Measurements from ENCODE around the gene PTPRK. TPM values are rescaled to one million over a fixed set of nuclear protein-coding genes. Genes with fewer than 3 reads are reported as not detected.

The PTPRK gene
- total RNA-seq, 4 donors from 2014 or later: 40.1 to 82.0 (median 57.6) TPM

DNA sequence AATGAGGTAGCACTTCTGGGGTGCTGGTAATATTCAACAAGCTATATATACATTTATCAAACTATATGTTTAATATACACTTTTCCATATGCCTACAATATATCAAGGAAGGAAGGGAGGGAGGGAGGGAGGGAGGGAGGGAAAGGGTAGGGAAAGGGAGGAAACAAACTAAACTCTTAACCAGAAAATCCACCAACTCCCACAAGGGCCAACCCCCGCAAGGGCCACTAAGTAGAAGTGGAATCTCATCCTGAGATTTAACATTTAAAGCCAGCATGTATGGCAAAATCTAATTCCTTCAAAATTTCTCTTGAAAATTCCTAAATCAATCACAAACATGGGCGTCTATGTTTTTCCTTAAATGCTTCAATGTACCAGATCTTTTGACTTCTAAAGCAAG lies 320.9 kb downstream of the PTPRK start:
- no peak overlapping the region for H3K4me3 ChIP-seq
- no peaks in the 10 kb centered on the region for H3K4me1 ChIP-seq
- no peaks in the 10 kb centered on the region for H3K36me3 ChIP-seq
- H3K9me3 ChIP-seq: no peaks in the 10 kb centered on the region
- no peak for DNase-seq (ENCODE audit: low spot score in 2 of 2)
- H3K27ac ChIP-seq: no peak overlapping the region
- 98% methylated on average over 2 of the region's 2 CpGs for WGBS
- no peaks in the 10 kb centered on the region for H3K27me3 ChIP-seq
- TF ChIP-seq CTCF (IDR thresholded peaks at IDR 0.05): no peak
- no peak for TF ChIP-seq POLR2AphosphoS5 (IDR thresholded peaks at IDR 0.05)
- TF ChIP-seq POLR2A (IDR thresholded peaks at IDR 0.05): no peak
- TF ChIP-seq EP300 (IDR thresholded peaks at IDR 0.05): no peak

- no peak for TF ChIP-seq POLR2AphosphoS5 (IDR thresholded peaks at IDR 0.05)
- TF ChIP-seq EP300 (IDR thresholded peaks at IDR 0.05): no peak
- TF ChIP-seq CTCF (IDR thresholded peaks at IDR 0.05): no peak
- no peak for TF ChIP-seq POLR2A (IDR thresholded peaks at IDR 0.05)
- 85% methylated on average over 3 of the region's 3 CpGs for WGBS
- no peak for DNase-seq (ENCODE audit: low spot score in 2 of 2)
Measured at GRCh38 chr6:128192972-128193371, 327.4 kb downstream of the PTPRK start.

GRCh38 chr6:128188678-128189077 lies 331.7 kb downstream of the PTPRK start:
- no peak overlapping the region for H3K27ac ChIP-seq
- H3K4me3 ChIP-seq: no peak overlapping the region
- H3K9me3 ChIP-seq: no peaks in the 10 kb centered on the region
- 92% methylated on average over 2 of the region's 2 CpGs for WGBS
- no peaks in the 10 kb centered on the region for H3K36me3 ChIP-seq
- DNase-seq (ENCODE audit: low spot score in 2 of 2): no peak
- H3K27me3 ChIP-seq: no peaks in the 10 kb centered on the region
- H3K4me1 ChIP-seq: no peaks in the 10 kb centered on the region
- TF ChIP-seq EP300 (IDR thresholded peaks at IDR 0.05) (no peak), POLR2AphosphoS5 (IDR thresholded peaks at IDR 0.05) (no peak), POLR2A (IDR thresholded peaks at IDR 0.05) (no peak), CTCF (IDR thresholded peaks at IDR 0.05) (no peak)

More at GRCh38 chr6:128192972-128193371, 327.4 kb downstream of the PTPRK start:
- Histone ChIP-seq H3K36me3 (no peaks in the 10 kb centered on the region), H3K4me3 (no peak overlapping the region), H3K9me3 (no peaks in the 10 kb centered on the region), H3K27ac (no peak overlapping the region), H3K4me1 (no peaks in the 10 kb centered on the region), H3K27me3 (no peaks in the 10 kb centered on the region)

GRCh38 chr6:128186729-128187128 lies 333.7 kb downstream of the PTPRK start:
- TF ChIP-seq EP300 (IDR thresholded peaks at IDR 0.05) (no peak), CTCF (IDR thresholded peaks at IDR 0.05) (no peak), POLR2A (IDR thresholded peaks at IDR 0.05) (no peak), POLR2AphosphoS5 (IDR thresholded peaks at IDR 0.05) (no peak)
- Histone ChIP-seq H3K4me3 (no peak overlapping the region), H3K4me1 (no peaks in the 10 kb centered on the region), H3K27ac (no peak overlapping the region), H3K36me3 (no peaks in the 10 kb centered on the region), H3K27me3 (no peaks in the 10 kb centered on the region), H3K9me3 (no peaks in the 10 kb centered on the region)
- WGBS: 93% methylated on average over 3 of the region's 3 CpGs
- no peak for DNase-seq (ENCODE audit: low spot score in 2 of 2)

DNA sequence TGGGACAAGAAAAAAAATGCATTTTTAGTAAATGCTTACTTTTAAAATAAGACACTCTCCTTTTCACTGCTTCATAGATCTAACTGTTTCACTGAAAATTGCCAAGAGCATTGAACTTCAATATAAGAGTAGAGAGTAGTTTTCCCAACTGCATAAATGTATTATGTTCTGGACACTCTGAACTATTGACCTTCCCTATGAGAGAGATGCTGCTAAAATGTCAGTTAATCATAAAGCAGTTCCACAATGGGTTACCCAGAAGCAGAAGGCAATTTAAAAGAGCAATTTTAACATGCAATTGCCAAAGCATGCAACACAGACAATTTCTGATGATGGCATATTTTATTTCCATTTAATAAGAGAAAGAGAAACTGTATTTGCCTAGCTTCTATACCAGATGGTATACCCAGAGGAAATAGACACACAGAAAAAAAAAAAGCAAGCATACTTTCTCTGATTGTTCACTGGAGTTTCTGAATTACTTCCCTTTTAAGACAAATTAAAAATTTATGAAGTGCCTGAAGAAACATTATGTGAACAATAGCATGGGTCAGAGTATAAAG lies 340.4 kb downstream of the PTPRK start:
- DNase-seq (ENCODE audit: low spot score in 2 of 2): no peak
- Histone ChIP-seq H3K4me3 (no peak overlapping the region), H3K27me3 (no peaks in the 10 kb centered on the region), H3K9me3 (no peaks in the 10 kb centered on the region), H3K36me3 (no peaks in the 10 kb centered on the region), H3K27ac (no peak overlapping the region), H3K4me1 (no peaks in the 10 kb centered on the region)
- no peak for TF ChIP-seq POLR2AphosphoS5 (IDR thresholded peaks at IDR 0.05)
- no peak for TF ChIP-seq POLR2A (IDR thresholded peaks at IDR 0.05)
- TF ChIP-seq EP300 (IDR thresholded peaks at IDR 0.05): no peak
- no peak for TF ChIP-seq CTCF (IDR thresholded peaks at IDR 0.05)

Data from suprapubic skin (tissue), 4 donors.